Activated effector memory CD4-positive, alpha-beta T cell treated with Interleukin-2 at 50 U/mL for 16 hours (primary cell): ENCODE data around the gene B3GALT5.

Experiments
- DNase-seq: peaks from one replicate; pipeline ENCODE4 v3.0.0-alpha.2; 2020

The B3GALT5 gene

DNA sequence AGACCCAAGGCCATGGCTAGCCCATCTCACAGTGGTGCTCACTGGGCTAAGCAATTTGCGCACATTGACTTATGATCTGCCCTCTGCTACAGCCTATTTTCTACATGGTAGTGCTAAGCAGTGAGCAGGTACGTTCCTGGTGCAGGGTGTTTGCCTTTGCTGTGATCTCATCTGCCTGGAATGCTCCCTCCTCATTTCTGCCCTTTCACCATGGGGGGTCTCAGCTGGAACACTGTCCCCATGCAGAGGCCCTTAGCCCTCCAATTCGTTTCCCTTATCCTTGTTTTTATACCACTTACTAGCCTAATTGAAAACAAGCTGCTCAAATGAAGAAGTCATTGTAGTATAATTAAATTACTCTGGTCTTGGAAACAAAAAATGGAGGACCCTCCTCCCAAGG lies 2.0 kb upstream of the B3GALT5 start:
- no peak for DNase-seq

DNA sequence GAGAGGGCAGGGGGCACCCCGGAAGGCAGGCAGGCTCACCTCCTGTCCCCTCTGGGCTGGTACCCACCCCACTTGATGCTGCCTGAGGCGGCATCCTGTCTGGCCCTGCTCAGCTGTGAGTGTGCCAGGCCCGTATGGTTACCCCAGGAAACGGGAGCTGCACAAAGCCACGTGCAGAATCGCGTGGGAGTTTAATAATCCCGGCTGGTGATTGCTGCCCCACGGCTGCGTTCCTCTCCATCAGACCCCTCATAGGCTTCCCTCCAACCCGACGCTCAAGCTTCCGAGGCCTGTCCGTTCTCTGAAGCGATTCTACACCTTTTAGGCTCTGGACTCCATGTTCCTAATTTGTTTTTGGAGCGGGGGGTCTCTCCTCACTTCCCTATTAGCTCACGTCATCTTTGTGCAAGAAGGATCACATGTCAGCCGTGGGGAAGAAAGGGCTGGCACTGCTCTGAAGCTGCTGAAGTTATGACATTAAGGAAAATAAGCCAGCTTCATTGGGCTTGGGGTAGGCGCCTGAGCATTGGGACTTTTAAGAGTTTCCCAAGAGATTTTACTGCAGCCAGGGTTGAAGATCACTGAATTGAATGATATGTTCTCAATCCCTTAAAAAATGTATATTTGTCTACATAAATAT lies 1.1 kb upstream of the B3GALT5 start:
- DNase-seq: no peak

DNA sequence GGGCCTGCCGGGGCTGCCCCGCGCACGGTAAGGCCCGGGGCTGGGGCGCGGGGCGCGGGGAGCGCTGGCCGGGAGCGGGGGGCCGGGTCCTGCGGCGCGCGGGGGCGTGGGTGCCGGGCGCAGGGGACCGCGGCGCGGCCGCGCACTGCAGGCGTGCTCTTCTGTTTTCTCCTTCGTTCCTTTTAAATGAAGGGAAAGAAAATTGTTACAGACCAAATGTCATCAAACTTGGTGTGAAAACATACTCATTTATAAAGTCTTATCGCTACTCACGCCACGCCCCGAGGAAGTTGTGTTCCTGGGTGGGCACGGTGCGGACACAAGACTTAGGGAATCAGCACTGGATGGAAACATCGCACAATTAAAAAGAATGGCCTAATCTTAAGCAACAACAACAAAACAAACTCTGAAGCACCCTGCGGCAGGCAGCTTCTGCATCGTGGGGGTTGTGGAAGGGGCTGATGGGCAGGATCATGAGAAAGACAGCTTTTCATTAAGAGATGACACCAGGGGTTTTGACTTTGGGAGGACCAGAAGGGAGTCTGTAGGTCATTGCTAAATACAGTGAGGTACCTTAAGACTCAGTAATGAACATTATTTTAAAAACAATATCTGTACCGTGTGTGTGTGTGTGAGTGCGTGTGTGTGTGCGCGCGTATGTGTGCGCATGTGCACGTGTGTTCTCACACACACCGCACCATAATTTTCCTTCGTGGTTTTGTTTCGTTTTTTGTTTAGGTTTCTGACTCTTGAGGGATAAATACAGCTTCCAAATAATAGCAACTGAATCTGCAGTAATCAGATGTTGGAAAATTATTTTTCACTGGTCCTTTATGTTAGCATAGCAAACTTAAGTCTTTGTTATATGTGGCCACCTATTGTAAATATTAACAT lies 548 bp downstream of the B3GALT5 start:
- no peak for DNase-seq

DNA sequence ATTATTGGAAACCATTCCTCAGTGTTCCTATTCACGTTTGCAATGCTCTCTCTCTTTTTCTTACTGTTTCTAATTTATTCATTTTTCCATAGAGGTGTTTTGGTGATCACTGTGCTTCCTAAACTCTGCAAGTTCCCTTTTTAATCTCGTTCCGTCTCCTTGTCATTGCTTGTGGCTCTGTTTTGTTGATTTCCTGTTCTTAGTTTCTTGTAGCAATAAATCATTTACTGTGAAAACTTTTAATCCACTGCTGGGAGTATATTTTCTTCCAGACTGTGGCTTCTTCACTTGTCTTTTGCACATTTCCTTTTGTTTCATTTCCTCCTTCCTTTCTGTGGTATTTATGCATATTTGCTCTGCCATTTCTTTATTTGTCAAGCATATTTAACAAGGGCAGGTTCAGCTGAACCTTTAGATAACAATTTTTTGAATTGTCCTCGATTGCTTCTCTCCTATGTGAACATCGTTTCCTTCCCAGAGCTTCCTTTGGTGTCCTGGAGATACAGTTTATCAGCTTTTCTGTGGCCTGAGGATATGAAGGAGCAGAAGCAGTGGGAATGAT lies 3.6 kb downstream of the B3GALT5 start:
- no peak for DNase-seq

DNA sequence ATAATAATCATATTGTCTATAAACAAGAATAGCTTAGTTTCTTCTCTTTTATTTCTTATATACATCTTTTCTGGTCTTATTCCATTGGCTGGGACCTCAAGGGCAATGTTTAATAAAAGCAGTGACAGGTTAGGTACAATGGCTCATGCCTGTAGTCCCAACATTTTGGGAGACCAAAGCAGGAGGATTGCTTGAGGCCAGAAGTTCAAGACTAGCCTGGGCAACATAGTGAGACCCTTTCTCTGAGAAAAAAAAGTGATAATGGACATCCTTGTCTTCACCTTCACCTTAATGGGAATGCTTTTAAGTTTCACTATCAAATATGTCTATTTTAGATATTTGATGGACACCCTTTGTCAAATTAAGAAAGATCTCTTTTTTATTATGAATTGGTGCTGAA lies 8.1 kb downstream of the B3GALT5 start:
- DNase-seq: no peak

DNA sequence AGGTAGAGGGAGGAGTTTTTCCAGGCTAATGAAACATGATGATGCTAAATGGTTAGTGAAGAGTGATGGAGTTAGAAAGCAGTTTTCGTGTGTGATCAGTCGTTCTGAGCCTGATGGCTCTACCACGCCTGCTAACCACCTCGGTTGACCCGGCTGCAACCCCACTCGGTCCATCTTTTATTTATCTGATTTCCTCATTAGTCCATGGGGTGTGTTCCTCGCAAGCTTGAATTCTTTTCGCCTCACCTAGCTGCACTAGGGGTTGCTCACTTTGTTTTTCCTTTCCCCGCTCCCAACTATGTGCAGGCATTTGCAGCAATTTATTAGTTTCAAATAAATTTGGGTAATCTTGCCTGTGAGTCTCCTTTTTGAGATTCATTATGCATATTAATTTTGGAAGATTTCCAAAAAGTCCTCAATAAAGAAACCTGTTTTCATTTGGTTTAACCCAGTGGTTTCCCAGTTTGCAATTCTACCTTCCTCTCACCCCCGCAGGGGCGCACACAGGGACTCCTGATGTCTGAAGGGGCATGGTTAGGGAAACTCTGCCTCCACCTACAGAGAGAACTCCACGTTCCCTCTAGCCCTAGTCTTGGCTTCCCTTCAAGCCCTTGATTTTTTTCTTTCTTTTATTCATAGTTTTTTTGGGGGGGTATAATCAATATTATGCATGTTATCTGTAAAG lies 12.6 kb downstream of the B3GALT5 start:
- DNase-seq: no peak

DNA sequence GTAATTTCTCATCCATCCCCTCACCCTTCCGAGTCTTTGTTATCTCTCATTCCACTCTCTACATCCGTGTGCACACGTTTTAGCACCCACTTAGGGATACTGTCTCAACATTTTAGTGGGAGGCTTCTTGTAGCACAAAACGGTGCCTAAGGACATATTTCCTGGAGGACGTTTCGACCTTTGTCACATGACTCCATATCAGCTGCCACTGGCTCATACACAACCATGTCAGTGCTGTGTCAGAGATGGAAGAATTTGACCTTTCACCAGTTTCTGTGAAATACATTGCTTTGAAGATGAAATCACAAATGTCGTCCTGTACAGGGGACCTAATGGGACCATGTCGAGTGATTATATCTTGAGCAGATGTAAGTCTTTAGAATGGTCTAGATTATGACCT lies 15.6 kb downstream of the B3GALT5 start:
- no peak for DNase-seq

DNA sequence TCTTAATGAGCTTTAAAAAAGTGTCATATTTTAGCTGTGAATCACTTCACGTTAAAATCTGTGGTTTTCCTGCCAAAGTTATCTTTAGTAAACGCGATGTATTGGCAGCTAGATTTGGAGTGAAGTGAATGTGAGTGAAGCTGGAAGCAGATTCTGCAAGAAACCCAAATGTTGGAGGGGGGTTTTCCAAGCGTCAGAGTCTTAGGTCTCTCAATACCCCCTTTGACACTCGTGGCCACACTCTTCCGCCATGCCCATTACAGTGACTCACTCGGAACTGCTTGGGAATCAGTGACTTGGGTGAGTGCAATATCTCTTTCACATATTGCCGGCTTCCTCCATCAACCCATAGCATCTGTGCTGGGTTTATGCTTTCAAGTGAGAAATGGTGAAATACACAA lies 17.5 kb downstream of the B3GALT5 start:
- DNase-seq: no peak

DNA sequence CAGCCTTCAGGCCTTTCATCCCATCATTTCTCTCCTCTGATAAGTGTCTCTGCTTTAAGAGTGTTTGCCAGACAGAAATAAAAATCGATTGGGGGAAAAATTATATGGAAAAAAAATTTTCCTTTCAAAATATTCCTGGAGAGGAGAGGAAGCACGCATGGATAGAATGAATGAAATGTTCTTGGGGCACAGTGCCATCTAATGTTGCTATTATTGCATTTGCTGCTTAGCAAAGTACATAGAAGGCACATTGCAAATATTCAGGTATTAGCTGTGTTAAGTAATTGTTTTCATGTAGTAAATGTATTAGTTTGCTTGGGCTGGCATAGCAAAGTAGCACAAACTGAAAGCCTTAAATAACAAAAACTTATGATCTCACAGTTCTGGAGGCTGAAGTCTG lies 18.1 kb downstream of the B3GALT5 start:
- DNase-seq: no peak

DNA sequence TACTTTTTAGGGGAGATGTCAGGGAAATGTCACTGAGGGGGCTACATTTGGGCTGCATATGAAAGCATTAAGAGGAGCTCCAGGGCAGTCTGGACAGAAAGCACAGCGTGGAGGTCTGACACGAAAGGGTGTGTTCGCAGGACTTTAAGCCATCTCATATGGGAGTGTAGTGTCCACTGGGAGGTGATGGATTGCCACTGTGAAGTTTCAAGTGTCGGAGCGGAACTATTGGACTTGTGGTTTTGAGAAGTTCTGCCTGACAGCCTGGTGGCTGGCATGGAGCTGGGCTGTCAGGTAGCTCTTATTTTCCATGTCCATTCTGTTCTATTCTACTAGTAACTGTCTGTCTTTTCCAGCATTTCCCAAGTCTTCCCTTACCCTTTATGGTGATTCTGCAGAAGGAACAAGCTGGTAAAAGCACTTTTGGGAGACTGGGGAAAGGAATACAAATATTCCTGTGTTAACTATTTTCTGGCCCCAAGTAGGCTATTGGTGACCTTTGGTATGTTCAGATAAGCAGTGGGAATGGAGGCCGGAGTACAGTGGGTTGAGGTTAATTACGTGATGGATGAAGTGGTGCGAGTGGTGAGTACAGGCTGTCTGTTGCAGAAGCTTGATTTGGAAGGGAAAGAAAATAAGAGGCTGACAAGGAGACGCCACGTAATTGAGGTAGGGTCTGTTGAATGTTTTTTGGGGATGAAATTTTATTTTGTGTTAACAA lies 19.3 kb downstream of the B3GALT5 start:
- no peak for DNase-seq

DNA sequence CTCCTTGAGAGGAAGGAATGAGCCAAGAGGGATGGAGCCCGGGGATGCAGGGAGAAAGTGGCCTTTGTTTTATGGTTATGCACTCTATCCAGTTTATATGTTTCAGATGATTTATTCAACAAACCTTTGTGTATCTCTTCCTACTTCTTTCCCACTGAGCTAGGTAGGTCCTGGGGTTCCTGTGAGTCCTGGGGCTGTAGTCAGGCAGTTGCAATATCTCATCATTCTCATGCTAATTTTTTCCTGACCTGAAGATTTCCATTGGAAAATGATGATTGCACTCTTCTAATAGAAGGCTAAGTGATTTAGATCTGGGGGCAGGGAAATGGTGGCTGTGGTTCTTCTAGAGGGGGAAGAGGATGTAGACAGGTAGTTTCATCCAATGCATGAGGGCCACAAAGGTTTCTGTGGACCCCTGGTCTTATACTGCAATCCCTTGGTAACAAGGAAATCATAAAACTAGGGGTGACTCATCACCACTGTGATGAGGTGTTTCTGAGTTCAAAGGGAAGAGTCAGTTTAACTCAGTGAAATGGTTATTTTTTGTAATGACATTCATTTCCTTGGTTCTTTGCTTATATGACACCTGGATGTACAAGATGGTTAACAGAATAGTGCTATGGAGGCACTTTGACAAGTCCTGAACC lies 20.2 kb downstream of the B3GALT5 start:
- DNase-seq: no peak

DNA sequence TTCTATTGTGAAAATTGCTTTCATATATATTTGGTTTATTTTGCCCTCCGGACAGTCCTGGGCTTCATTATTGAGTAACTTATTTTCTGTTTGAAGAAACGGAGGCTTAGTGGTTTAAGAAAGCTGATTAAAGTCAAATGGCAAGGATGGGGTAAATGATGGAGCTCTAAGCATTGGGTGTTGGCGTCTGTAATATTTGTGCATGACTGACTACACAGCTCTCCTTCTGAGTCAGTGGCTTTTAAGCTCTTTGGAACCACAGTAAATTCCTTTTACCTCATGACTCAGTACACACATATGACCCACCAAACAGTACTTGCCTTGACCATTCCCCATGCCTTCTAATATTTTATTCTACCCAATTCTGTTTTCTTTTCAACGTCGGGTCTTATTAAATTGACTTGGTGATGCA lies 21.0 kb downstream of the B3GALT5 start:
- DNase-seq: no peak

DNA sequence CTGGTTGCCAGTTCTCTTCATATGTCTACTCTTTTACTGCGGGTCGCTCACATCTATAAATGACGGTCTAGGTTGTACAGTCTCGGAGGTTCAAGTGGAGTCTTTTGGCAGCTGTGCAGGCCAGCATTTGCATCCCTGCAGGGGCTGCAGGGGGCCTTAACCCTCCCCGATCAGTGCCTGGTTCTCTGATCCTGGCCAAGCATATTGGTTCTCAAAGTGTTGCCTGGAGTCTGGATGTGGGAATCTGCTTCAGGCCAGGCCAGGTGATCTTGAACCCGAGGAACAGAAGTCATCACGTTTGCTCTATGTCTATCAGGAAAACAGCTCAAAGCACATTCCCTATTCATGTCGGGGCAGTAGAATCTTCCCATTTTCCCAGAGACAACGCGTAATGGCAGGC lies 21.8 kb downstream of the B3GALT5 start:
- no peak for DNase-seq

DNA sequence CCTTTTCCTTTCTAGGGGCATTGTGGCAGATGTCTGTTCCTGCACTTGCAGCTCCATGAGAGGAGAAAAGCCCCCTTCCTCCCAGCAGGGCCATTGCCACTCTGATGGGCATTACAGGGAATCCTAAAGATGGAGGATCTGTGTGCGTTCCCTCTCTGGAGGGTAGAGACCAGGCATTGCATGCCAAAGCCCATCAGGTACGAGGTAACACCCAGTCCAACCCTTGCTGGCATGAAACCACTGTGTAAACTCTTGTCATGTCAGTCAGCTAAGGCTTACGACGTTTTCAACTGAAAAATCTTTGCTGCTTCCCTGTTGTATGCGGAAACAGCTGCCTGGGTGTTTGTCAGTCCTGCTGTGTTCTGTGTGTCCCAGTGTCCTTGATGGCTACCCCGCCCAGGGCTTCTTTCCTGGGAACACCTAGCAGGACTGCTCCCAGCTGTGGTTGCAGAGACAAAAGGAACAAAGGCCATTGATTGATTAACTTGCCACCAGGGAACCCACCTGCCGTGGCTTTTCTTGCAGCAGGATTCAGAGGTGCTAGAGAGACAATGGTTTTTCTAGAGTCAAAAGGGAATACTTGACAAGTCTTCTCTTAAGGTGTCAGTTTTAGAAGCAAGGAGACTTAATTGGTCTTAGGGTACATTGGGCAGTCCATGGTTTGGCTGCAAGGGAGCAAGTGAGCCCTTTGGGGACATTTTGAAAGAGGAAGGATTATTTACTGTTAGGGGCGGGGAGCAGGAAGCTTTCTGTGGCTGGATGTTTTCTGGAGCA lies 24.6 kb downstream of the B3GALT5 start:
- DNase-seq: no peak

DNA sequence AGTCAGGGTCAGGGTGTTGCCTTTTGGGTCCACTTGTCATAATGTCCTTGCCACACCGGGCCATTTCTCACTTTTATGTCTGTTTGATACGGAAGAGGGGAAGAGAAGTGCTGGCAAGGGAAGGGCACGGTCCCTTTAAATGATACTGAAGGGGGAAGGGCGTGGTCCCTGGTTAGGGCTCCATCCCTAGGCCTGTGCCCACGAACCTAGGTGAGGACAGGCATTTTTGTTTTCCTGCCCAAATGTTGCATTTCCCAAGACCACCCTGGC lies 25.2 kb downstream of the B3GALT5 start:
- no peak for DNase-seq

DNA sequence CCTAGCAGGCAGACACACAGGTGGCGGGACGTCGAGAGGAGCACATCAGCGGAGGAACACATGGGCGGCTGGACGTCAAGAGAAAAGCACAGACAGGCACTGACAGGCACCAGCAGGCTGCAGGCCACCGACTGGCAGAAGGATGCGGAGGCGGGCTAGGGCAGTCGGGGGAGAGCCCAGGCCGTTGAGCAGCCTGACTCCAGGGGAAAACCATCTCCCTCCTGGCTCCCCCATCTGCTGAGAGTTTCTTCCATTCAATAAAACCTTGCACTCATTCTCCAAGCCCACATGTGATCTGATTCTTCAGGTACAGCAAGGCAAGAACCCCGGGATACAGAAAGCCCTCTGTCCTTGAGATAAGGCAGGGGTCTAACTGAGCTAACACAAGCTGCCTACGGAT lies 25.5 kb downstream of the B3GALT5 start:
- DNase-seq: no peak

DNA sequence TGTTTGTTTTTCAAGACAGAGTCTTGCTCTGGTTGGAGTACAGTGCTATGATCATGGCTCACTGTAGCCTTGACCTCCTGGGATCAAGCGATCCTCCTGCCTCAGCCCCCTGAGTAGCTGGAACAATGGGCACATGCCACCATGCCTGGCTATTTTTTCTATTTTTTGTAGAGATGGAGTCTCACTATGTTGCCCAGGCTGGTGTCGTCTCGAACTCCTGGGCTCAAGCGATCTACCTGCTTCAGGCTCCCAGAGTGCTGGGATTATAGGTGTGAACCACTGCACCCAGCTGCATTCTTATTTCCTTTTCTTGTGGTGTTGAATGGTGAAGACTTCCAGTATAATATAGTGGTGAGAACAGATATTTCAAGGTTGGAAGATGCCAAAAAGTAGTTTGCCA lies 28.0 kb downstream of the B3GALT5 start:
- no peak for DNase-seq

DNA sequence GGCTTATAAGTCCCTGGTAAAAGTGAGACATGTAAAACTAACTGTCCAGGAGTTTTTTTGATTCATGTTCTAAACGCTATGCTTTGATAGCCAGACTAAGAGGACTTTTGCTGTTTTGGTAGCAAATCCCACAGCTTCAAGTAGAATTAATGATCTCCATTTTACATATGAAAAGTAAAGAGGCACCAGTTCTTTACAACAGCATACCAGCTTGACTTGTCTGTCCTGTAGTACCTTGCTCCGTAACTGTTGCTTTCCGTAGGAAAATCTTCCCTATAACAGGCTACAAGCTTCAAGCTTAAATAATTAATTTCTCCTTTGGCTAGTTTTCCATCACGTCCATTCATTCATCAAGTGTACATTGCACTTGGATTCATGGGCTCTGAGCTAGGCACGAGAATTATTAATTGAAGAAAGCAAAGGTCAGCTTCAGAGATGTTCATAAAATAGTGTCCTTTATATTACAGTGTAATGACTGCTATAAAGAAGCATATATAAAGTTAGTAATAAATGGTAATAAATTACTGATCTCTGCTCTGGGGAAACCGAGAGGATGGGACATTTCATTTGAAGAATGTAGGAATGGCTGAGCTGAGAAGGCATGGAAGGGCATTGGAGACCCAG lies 29.2 kb downstream of the B3GALT5 start:
- DNase-seq: no peak

DNA sequence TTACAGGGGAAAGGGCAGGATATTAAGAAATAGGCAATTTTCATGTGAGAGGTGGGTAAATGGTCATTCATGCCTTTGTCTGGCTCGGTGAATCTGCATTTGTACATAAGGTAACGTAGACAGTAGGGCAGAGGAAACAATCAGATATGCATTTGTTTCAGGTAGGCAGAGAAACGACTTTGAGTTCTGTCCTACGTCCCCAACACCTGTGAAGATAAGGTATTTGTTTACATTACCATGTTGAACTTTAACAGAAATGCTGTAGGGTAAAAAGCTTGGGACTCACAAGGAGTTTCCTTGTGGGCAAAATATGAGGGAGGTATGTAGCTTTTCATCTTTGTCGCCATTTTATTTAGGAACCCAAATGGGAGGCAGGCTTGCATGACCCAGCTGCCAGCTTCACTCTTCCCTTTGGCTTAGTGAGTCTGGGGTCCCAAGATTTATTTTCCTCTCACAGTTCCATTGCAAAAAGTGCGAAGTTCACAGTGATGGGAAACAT lies 31.4 kb downstream of the B3GALT5 start:
- DNase-seq: no peak

DNA sequence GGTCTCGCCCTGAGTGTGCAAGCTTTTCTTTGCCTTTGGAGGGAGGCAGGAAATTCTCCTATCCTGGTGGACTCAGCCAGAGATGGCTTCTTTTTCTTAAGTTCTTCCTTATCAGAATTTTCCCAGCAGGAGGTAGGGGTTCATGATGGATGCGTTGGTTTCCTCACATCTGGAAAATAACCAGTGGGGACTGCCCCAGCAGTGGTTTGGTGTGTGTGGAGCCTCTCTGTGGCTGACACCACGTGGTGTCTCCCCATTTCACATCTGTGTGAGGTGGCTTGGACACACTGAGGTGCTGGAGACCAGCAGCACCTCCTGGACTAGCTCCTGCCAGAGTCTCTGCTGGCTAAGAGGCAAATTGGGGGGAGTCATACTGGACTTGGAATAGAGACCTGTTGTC lies 32.6 kb downstream of the B3GALT5 start:
- no peak for DNase-seq

DNA sequence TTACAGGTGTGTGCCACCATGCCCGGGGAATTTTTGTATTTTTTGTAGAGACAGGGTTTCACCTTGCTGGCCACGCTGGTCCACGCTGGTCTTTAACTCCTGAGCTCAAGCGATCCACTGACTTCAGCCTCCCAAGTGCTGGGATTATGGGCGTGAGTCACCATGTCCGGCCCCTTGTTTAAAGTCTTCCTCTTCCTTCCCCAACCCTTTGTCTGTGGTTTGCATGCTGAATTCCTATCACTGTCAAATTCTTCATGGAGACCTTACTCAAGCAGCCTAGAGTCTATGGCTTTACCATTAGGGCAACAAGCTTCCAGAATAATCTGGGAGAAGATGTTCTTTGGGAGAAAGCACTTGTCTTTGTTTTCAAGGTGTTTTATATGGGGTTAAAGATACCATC lies 34.7 kb downstream of the B3GALT5 start:
- no peak for DNase-seq
